Bone marrow (tissue), 2 donors: ENCODE measurements around the gene TOGARAM1.
A peak's percentile ranks its signal among the peaks of the same experiment; 100 is the strongest.

ENCODE experiments used
- DNase-seq, 2 donors: peaks; one replicate each; lab custom pipeline; 2025; lab: John Stamatoyannopoulos, UW

The TOGARAM1 gene

GRCh38 chr14:44961554-44962333 lies at the start of gene TOGARAM1, which contains the start of gene KLHL28:
TSS of gene TOGARAM1 (plus strand) at chr14:44962190. CDS start at chr14:44962422, 232 bp downstream.
TSS of gene KLHL28 (minus strand) at chr14:44961947. CDS start at chr14:44945928, 16,019 bp downstream.
- DNase-seq = peak; percentile 86 to 100

- no peak for DNase-seq
These were observed 47.1 kb upstream of the TOGARAM1 start for GRCh38 chr14:44914849-44915248.

DNA sequence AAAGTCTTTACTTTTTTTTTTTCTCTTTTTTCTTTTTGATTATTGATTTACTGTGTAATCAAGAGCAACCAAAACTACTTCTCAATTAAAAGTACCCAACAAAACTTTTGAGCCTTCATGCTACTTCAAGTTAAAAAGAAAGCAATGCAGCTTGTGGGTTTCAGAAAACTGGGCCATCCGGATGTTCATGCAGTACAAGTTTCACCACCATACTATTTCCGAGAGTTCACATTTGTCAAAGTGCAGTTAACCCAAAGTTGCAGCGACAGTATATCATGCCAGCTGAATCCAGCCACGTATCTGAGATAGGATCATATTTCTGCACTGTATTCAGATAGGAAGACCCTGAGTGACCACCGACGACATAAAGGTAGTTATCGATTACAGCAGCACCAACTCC lies 33.2 kb upstream of the TOGARAM1 start:
- no peak for DNase-seq

GRCh38 chr14:44935155-44935554 lies 26.8 kb upstream of the TOGARAM1 start:
- DNase-seq = no peak

- DNase-seq = no peak
These were observed 24.4 kb upstream of the TOGARAM1 start for GRCh38 chr14:44937547-44937946.

DNA sequence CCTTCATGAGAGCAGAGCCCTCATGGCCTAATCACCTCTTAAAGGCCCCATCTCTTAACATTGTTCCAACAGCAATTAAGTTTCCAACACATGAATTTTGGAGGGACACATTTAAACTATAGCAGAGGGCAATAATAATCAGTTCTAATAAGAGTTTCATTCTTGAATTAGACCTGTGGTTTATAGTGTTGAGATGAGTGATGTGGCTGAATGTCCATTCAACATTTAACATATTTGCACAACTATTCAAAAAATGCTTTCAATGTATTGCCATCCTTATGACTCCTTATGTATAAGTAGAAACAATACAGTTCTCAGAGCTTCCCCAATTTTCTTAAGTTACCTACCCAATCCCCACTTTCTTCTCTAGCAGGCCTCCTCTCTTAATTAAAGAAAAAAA lies 21.8 kb upstream of the TOGARAM1 start:
- DNase-seq = no peak

- no peak for DNase-seq
These were observed 21.0 kb upstream of the TOGARAM1 start for GRCh38 chr14:44940944-44941343.

GRCh38 chr14:44941591-44941990 lies 20.4 kb upstream of the TOGARAM1 start:
- DNase-seq = no peak

- no peak for DNase-seq
These were observed 19.6 kb upstream of the TOGARAM1 start for GRCh38 chr14:44942436-44942835.

DNA sequence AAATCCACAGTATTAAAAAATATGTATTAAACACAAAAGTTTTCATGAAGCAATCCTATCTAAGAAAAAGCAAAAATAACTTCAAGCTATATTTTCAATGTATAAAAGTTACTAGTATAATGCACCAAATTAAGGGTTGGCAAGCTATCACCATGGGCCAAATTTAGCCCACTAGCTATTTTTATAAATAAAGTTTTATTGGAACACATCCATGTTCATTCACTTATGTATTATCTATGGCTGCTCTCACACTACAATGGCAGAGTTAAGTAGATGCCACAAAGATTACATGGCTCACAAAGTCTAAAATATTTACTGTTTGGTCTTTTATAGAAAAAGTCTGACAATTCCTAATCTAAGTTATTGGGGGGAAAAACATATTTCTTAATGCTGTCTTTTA lies 17.9 kb upstream of the TOGARAM1 start:
- DNase-seq = no peak

DNA sequence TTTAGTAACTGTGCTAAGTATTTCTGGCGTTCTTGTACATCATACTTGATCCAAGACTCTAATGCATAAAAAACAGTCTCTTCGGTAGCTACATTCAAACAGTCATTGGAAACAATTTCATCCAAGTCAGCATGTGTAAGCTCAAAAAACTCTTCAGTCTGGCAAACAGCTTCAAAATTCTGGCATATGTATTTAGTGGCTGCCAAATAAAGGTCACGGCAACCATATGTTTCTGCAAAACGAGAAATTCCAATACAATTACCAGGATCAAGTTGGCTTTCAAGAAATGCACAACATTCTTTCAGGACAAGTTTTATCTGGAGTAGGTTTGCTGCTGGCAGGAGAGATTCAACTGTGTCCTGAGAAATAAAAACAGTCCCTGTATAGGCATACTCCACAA lies 16.7 kb upstream of the TOGARAM1 start:
- DNase-seq = no peak

GRCh38 chr14:44951051-44951450 lies 10.9 kb upstream of the TOGARAM1 start:
- DNase-seq = no peak

DNA sequence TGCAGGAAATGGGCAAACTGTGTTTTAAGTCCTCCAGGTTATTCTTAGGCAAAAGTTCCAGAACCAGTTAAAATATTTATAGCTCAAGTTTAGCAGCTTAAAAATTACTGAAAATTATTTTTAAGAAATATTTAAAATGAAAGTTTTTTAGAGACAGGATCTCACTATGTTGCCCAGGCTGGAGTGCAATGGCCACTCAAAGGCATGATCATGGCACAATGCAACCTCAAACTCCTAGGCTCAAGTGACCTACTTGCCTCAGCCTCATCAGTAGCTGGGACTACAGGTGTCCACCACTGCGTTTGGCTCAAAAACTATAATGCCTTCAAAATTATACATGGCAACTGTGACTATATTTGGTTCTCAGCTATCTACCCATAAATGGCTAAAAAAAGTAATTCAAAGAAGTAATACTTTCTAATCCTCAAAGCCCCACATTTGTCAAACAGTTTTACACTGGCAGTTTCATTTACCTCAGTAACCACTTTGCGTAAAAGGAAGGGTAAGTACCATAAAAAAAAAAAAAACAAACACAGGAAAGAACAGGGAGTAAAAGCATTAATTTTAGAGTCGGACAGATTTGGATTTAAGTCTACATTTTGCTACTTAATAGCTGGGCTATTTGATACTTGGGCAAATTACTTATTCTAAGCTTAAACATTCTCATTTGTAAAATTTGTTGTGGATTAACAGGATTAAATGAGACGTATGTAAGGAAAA lies 9.4 kb upstream of the TOGARAM1 start:
- DNase-seq = no peak

DNA sequence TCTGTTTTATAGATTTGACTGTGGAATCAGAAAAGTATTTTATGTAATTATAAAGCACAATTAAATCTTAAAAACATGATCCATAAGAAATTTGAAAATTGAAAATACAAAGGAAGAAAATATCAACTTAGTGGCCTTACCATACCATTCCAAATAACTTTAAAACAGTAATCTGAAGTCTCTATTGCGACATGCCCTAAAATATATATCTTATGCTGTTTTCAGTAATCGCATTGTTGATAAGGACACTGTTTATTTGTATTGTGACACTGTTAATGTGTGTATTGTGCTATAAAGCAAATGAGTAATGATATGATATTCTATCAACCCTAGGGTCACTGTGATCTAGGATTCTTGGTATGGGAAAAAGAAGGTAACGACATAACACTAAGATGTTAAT lies 7.2 kb upstream of the TOGARAM1 start:
- DNase-seq = no peak

DNA sequence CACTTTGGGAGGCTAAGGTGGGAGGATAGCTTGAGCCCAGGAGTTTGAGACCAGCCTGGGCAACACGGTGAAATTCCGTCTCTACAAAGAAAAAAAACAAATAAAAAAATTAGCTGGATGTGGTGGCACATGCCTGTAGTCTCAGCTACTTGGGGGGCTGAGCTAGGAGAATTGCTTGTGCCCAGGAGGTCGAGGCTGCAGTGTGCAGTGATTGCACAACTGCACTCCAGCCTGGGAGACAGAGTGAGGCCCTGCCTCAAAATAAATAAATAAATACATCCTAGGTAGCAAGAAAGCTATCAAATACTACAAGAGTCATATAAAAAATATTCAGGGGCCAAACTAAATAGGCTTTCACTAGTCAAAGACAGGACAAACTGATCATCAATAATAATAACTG lies 6.5 kb upstream of the TOGARAM1 start:
- DNase-seq = no peak

- no peak for DNase-seq
These were observed 5.1 kb upstream of the TOGARAM1 start for GRCh38 chr14:44956866-44957265.

GRCh38 chr14:44959538-44959937 lies 2.5 kb upstream of the TOGARAM1 start:
- DNase-seq = no peak

DNA sequence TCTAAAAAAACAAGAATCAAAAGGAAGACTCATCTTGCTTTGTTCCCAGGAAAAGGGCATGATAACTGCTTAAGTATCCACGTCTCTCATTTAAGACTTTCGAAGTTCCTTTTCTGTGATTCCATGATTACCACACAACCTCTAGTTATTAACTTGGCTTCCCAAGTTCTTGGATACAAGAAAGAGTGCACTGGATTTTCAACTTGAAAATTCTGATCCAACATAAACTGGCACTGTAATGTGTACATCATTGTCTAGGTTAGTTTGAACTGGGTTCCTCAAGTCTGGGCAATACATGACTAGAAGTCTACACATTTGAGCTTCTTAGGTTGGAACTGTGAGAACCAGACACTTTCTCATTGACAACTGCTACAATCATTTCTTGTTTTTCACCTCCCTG lies 1.8 kb upstream of the TOGARAM1 start:
- no peak for DNase-seq

DNA sequence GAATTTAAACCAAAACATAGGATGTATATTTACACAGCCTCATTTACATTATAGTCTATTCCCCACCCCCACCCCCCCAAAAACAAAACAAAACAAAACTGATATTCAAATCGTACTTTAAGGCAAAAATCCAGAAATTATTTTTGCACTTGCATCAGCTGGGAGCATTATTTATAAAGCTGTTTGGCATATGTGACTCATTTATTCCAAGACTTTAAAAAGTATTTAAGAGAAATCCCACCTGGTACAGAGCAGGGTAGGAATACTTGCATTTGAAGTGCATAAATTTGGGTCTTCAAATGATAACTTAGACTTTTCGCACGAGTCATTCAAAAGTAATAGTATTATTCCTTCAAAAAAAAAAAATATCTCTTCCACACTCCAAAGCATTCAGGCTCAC lies 1.3 kb upstream of the TOGARAM1 start:
- DNase-seq = no peak

GRCh38 chr14:44961151-44961553 lies 838 bp upstream of the TOGARAM1 start:
- DNase-seq = peak; percentile 9 to 15

GRCh38 chr14:44962334-44963043 lies 499 bp downstream of the TOGARAM1 start:
- peak; percentile 69 to 76 for DNase-seq

GRCh38 chr14:44963044-44963528 lies 1.1 kb downstream of the TOGARAM1 start:
- no peak for DNase-seq
